NOMO-1 treated with DMSO at 0.1 percent for 48 hours (cell line): ENCODE results near the gene LCN12.

Experiments used
- DNase-seq: peaks from one replicate; lab custom pipeline; 2025; ENCODE audit not compliant: unreplicated experiment; lab: John Stamatoyannopoulos, UW

The LCN12 gene

GRCh38 chr9:136944519-136945332 lies 7.3 kb upstream of the LCN12 start, which contains the start of the genes C8G and FBXW5:
C8G (plus strand) TSS chr9:136945243; CDS start chr9:136945321, 78 bp downstream.
FBXW5 (minus strand) TSS chr9:136944738; CDS start chr9:136944083, 655 bp downstream.
- peak; percentile 97 for DNase-seq

GRCh38 chr9:136945333-136946227 lies 6.5 kb upstream of the LCN12 start:
- DNase-seq: no peak

DNA sequence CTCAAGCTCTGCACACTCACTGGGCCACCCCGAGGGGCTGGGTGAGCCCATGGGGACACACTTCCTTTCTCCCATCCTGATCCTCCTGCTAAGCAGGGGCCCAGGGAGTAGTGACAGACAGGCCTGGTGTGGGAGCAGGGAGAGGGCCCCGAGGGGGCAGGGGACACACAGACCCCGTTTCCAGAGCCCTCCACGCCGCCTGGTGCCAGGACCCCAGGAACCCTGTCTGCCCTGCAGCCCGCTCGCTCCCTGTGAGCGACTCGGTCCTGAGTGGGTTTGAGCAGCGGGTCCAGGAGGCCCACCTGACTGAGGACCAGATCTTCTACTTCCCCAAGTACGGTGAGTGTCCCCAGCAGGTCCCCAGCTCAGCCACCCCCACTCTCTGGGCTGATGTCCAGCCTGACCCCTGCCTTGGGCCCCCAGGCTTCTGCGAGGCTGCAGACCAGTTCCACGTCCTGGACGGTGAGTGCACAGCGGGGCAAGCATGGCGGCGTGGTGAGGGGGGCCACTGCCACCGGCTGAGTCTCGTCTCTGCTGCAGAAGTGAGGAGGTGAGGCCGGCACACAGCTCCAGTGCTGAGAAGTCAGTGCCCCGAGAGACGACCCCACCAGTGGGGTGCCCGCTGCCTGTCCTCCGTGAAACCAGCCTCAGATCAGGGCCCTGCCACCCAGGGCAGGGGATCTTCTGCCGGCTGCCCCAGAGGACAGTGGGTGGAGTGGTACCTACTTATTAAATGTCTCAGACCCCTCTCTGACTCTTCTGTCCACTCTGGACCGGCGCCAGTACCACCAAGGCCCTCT lies 5.6 kb upstream of the LCN12 start:
- no peak for DNase-seq

DNA sequence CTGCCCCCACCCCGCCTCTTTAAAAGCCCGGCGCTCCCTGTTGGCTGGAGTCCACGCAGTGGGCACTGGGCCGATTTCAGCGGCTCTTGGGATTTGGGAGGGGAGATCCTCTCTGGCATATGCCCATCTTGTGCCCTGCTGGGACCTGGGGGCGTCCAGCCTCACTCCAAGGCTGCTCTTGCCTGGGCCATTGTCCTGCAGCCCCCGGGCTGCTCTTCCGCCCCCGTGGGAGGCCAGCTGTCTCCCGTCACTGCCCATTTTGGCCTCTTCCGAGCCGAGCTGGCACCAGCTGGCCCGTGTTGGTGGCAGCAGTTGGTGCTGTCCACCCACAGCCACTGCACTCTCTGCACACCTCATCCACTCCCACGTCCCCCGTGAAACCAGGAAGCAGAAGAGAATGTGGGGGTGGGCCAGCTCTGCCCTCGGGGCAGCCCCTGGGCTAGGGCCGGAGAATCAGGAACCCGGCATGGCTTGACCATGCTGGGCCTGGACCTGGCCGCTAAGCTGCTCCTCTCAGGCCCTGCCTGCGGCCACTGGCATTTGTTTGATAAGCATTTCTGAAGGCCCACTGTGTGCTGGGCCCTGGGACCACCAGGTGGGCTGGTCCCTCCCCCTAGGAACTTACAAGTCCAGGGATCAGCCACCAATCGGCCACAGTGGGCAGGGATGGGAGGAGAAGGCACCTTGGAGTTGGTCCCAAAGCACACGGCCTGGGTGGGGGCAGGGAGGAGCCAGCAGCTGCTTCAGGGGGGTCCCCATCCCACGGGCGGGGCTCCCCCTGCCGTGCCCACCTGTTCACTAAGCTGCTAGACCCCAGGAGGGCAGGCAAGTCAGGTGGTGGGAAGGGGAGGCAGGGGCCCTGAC lies 4.8 kb upstream of the LCN12 start:
- DNase-seq: no peak

DNA sequence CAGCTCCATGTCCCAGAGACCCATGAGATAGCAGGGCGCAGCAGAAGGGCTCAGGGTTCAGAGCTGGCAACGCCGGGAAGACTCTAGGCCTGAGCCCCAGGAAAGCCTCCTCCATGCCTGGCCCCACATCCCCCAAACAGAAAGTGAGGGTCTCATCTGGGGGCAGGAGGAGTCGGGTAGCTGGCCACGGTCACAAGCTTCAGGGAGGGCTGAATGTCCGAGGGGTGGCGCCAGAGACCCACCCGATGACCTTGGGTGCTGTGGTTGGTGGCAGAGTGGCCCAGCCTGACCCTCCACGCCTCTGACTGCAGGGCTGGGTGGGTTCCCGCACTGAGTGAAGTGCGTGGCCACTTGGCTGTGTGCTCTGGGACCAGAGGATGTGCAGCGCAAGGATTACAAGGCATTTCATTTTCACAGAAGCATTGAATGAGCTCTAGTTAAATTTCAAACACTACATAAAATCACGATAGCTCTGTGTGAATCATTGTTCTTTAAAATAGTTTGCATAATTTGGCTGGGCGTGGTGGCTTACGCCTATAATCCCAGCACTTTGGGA lies 4.0 kb upstream of the LCN12 start:
- DNase-seq: peak; percentile 43

- no peak for DNase-seq
Observed at GRCh38 chr9:136949239-136949816, 2.7 kb upstream of the LCN12 start.

DNA sequence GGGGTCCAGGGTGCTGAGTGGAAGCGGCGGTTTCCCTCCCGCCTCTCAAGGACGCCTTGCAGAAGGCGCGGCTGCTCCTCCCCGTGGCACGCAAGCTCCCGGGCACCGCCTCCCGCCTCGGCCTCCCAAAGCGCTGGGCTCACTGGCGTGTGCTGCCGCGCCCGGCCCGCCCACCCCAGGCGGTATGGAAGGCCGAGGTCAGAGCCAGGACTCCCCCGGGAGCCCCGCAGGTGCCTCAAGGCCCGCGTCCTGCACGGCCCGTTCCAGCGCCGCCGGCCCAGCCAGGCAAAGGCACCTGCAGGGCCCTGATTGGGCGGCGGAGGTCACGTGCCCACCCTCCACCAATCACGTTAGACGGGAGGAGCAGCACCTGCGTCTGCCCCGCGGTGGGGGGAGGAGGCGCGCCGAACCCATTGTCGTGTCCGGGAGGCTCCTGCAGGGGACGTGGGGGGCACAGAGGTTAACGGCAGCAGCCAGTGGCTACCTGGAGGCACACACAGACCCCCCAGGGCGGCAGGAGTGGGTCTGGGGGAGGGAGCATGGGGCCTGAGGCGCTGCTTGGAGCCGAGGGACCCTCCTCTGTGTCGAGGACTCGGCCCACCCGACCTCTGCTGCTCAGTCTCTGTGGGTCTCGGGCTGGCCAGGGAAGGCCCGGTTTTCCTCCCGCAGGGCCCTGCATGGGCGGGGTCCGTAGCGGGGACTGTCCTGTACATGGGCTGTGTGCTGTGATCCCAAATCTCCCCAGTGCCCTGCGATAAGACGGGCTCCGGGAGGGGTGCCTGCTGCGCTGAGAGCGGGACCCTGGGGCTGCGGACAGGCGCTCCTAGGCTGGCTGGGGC lies 2.0 kb upstream of the LCN12 start:
- peak; percentile 94 for DNase-seq

GRCh38 chr9:136950656-136951276 lies 1.3 kb upstream of the LCN12 start:
- no peak for DNase-seq

DNA sequence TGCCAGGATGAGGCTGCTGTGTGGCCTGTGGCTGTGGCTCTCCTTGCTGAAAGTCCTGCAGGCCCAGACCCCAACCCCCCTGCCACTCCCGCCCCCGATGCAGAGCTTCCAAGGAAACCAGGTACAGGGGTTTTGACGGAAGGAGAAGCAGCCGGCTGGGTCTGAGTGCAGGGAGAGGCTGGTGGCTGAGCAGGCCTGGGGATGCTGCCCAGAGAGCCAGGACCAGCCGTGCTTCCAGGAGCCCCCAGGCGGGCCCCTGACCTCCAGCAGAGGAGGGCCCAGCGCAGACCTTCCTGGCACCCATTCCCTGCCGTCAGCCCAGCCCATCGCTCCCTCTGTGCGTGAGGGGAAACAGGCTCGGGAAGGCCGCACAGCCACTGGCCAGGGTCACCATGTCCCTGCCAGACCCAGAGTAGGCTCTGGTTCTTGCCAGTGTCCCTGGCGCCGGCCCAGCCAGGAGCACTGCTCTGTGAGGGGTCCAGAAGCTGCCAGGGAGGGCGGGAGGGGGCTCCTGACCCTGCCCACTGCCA lies 313 bp downstream of the LCN12 start:
- no peak for DNase-seq

DNA sequence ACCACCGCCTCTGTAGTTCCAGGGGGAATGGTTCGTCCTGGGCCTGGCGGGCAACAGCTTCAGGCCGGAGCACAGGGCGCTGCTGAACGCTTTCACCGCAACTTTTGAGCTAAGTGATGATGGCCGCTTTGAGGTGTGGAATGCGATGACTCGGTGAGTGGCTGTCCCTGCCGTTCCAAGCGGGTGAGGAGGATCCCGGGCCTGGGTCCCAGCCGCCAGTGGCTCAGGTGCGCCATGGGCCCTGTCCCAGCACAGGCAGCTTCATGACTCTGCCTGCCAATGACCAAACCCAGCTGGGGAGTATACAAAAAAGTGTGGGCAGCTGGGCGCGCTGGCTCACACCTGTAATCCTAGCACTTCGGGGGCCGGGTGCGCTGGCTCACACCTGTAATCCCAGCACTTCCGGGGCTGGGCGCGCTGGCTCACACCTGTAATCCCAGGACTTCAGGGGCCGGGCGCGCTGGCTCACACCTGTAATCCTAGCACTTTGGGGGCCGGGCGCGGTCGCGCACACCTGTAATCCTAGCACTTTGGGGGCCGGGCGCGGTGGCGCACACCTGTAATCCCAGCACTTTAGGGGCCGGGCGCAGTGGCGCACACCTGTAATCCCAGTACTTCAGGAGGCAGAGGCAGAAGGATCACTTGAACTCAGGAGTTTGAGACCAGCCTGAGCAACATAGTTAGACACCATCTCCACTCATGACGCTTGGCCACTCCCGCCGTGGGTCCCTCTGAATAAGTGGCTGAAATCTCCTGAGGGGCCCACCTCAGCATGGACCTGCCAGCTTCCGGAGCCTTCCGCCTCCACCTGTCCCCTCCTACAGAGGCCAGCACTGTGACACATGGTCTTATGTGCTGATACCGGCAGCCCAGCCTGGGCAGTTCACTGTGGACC lies 1.1 kb downstream of the LCN12 start:
- DNase-seq: no peak

DNA sequence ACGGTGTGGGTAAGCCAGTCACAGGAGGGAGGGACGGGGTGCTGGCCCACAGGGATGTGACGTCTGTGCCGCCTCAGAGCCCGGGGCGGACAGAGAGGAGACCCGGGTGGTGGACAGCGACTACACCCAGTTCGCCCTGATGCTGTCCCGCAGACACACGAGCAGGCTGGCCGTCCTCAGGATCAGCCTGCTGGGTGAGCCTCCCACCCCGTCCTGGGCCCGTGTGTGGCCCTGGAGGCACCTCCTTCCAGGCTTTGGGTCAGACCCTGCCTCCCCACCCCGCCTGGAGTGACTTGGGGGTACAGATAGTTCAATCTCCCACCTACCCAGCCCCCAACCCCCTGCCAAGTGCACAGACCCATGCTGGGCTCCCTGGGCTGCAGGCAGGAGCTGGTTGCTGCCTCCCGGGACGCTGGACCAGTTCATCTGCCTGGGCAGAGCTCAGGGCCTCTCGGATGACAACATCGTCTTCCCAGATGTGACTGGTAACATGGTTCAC lies 1.7 kb downstream of the LCN12 start:
- no peak for DNase-seq

DNA sequence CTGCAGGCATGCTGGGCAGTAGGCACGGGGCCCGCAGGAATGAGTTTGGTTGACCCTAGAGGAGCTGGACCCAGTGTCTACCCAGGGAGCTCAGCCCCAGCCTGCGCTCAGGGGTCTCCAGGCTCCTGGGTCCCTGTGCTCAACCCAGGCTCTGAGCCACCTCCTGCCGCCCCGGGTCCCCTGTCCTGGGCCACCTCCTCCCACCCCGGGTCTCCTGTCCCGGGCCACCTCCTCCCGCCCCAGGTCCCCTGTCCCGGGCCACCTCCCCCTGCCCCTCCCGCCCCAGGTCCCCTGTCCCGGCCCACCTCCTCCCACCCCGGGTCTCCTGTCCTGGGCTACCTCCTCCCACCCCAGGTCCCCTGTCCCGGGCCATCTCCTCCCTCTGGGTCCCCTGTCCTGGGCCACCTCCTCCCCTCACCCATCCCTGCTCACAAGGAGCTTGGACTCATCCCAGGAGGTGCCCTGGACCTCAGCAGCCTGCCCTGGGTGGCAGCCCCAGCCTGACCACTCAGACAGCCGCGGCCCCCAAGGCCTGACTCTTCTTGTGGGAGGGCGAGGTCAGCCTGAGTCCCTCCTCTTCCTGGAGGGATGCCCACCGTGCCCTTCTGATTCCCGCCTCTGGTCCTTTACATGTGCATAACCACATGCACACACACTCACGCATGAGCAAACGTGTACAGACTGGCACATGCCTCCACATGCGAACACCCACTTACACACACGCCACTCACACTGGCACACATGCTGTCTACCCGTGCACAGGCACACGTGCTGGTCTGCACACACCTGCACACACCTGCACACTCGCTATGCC lies 2.4 kb downstream of the LCN12 start:
- DNase-seq: no peak

GRCh38 chr9:136955202-136955942 lies 3.3 kb downstream of the LCN12 start:
- no peak for DNase-seq

- no peak for DNase-seq
Observed at GRCh38 chr9:136955943-136956335, 3.9 kb downstream of the LCN12 start.

DNA sequence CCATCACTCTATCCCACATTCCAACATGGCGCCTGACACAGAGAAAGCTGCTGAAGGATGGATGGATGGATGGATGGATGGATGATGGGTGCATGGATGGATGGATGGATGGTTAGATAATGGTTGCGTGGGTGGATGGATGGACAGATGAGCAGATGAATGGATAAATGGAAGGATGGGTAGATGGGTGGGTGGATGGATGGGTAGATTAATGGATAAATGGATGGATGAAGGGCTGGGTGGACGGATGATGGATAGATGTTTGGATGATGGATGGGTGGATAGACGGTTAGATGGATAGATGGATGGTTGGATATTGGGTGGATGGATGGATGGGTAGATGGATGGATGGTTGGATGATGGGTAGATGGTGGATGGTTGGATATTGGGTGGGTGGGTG lies 4.5 kb downstream of the LCN12 start:
- DNase-seq: no peak
